ENCODE results near the gene LLGL2. TPM values are rescaled to one million over a fixed set of nuclear protein-coding genes. Genes with fewer than 3 reads are reported as not detected.
"Not testable (repeated sequence)": the region's sequence is repeated elsewhere in the genome, so short reads cannot be mapped to it uniquely, and the experiment has no call there.

LLGL2 gene
- total RNA-seq, 1 donor from 2014 or later, result 0.75 TPM

DNA sequence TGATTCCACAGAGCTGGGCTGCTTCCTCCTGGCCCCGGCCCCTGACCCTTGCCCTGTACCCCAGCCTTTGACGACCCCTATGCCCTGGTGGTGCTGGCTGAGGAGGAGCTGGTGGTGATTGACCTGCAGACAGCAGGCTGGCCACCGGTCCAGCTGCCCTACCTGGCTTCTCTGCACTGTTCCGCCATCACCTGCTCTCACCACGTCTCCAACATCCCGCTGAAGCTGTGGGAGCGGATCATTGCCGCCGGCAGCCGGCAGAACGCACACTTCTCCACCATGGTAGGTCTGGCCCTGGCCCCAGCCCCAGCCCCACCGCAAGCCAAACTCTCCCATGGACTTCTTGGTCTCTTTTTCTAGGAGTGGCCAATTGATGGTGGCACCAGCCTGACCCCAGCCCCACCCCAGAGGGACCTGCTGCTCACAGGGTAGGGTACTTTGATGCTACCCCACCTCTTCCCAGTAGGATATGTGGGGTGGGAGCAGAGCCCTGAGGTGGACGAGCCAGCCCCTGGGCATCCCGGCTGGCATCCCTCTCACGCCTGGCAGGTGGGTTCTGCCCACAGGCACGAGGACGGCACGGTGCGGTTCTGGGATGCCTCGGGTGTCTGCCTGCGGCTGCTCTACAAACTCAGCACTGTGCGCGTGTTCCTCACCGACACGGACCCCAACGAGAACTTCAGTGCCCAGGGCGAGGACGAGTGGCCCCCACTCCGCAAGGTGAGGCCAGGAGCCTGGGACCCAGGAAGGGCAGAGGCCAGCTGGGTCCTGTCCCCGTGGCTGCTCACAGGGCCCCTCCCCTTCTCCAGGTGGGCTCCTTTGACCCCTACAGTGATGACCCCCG, 43.1 kb downstream of the LLGL2 start:
- no peak for DNase-seq (ENCODE audit: low read depth)

DNA sequence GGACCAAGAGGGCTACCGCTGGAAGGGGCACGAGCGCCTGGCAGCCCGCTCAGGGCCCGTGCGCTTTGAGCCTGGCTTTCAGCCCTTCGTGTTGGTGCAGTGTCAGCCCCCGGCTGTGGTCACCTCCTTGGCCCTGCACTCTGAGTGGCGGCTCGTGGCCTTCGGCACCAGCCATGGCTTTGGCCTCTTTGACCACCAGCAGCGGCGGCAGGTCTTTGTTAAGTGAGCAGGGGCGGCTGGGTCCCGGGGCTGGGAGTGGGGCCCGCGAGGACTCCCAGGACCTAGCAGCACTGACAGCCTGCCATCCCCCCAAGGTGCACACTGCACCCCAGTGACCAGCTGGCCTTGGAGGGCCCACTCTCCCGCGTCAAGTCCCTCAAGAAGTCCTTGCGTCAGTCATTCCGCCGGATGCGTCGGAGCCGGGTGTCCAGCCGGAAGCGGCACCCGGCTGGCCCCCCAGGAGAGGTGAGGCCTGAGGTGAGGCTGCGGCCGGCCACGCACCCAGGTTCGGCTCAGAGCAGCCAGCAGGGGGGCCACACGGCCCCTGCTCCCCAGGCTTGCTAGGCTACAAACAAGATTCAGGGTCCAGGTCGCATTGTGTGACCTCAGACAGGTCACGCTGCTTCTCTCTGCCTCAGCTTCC, 44.7 kb downstream of the LLGL2 start:
- DNase-seq (ENCODE audit: low read depth), result no peak

DNA sequence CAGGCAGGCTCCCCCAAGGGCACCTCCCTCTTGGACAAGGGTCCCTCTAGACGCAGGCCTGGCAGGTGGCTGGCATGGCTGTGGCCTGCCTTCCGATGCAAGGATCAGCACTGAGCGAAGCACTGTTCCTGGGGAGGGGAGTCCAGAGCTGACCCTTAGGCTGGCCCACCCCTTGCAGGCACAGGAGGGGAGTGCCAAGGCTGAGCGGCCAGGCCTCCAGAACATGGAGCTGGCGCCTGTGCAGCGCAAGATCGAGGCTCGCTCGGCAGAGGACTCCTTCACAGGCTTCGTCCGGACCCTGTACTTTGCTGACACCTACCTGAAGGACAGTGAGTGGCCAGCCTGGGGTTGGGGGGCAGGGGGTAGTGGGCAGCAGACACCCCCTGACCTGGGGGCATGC, 45.3 kb downstream of the LLGL2 start:
- no peak for DNase-seq (ENCODE audit: low read depth)

DNA sequence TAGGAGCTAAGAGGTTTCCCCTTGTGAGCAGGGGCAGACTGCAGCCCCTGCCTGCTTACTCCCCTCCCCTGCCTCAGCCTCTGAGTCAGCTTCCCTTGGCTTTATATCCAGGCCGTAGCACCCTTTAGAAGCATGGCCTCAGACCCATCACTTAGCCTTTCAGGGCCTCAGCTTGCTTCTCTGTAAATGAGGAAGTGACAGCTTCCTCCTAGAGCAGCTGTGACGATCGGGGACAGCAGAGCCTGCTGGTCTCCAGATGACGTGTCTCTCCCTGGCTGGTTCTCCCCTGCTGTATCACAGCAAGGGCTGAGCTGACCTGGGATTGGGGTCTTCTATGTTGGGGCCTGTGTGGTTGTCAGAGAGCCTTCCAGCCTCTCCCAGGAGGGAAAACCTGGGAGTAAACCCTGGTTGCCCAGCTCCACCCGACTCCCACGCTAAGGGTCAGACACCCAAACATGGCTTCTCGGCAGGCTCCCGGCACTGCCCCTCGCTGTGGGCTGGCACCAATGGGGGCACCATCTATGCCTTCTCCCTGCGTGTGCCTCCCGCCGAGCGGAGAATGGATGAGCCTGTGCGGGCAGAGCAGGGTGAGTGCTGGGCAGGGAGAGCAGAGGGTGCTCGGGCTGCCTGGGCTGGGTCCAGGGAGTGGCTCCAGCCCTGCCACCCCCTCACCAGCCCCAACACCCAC, 45.8 kb downstream of the LLGL2 start:
- no peak for DNase-seq (ENCODE audit: low read depth)

DNA sequence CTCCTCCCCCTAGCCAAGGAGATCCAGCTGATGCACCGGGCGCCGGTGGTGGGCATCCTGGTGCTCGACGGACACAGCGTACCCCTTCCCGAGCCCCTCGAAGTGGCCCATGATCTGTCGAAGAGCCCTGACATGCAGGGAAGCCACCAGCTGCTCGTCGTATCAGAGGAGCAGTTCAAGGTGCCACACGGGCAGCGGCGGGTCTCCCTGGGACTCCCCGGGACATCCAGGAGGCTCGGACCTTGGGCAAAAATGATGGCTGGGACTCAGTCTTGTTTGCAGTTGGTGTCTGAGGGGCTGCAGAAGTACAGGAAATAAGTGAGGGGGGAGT, 46.4 kb downstream of the LLGL2 start:
- no peak for DNase-seq (ENCODE audit: low read depth)

DNA sequence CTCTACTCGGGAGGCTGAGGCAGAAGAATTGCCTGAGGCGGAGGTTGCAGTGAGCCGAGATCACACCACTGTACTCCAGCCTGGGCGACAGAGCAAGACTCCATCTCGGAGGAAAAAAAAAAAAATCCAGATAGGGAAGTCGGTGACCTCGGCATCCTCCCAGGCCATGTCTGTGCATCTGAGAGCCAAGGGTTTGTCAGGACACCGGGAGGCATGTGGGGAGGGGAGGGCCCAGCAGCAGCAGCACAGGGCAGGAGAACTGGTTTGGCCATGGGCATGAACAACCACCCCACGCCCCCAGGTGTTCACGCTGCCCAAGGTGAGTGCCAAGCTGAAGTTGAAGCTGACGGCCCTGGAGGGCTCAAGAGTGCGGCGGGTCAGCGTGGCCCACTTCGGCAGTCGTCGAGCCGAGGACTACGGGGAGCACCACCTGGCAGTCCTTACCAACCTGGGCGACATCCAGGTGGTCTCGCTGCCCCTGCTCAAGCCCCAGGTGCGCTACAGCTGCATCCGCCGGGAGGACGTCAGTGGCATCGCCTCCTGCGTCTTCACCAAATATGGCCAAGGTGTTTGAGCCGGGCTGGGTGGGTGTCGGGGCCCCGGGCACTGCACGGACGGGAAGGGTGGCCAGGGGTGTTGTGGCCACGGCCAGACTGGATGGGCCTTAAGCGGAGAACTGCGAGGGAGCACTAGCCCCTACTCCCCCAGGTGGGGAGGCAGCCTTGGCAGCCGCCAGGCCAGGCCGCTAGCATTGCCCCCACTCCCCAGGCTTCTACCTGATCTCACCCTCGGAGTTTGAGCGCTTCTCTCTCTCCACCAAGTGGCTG, 47.4 kb downstream of the LLGL2 start:
- no peak for DNase-seq (ENCODE audit: low read depth)

DNA sequence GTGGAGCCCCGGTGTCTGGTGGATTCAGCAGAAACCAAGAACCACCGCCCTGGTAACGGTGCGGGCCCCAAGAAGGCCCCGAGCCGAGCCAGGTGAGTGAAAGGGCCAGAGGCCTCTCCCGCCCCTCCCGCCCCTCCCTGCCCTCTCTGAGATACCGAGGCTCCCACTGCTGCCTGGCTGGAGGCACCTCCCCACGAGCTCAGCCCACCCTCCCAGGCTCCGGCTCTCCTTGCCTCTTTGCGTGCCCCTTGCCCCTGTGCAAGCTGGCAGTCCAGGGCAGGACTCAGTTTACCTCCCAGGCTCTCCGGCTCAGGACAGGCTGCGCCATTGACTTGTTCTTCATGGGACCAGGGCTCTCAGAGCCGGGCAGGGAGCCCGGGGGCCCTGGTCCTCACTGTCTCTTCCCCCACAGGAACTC, 48.1 kb downstream of the LLGL2 start:
- no peak for DNase-seq (ENCODE audit: low read depth)

DNA sequence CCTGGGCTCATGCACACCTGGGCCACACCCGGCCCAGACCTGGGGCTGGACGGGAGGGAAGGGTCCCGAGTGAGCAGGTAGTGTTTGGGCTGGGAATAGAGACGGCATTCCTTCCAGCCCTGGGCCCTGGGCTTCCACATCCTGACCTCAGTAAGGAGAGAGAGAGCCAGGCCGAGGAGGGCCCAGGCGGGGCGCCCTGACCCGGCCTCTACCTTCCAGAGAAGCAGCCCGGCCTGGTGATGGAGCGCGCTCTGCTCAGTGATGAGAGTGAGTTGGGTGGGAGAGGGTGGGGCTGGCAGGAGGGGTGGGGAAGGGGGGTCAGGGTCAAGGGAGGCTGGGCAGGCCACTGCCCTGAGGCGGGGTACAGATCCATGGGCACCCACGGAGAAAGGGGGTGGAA, 48.5 kb downstream of the LLGL2 start:
- DNase-seq (ENCODE audit: low read depth), result no peak

DNA sequence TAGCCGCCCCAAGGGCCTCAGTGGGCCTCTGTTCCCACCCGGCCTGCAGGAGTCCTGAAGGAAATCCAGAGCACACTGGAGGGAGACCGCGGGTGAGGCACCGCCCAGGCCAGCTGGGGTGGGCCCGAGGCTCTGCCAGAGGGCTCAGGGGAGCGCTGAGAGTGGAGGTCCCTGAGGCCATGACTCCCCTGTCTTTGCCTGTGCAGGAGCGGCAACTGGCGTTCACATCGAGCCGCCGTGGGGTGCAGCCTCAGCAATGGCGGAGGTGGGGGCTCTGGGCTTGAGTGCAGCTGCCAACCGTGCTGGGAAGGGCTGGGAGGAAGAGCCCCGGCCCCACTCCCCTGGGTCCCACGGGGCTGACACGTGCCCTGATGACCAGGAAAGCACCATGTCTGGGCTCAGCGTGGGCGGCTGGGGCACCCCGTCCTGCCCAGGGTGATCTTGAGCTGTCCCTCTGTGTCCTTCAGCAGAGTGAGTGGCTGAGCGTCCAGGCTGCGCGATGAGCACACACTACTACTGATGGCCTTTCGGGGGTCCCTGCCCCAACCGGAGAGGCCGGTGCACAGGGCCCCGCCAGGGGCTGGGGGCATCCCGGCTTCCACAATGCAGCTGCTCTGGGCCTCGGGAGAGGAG, 49.0 kb downstream of the LLGL2 start:
- DNase-seq (ENCODE audit: low read depth), result no peak

DNA sequence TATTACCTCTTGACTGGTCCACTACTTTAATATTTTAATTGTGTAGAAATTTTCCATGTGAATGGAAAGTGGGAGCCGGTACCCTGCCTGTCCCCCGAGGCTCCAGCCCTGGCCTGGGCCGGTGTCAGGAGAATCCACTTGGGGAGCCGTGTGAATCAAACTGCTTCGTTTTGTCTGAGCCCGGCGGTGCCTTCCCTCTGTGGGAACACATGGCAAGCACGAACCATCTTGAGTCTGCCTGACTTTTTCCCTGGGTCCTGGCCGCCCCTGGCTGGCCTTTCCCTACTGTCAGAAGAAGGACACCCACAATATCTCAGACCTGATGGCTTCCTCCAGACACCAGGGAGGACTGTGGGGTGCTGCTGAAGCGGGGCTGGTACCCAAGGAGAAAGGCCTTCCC, 49.7 kb downstream of the LLGL2 start:
- DNase-seq (ENCODE audit: low read depth), result no peak

DNA sequence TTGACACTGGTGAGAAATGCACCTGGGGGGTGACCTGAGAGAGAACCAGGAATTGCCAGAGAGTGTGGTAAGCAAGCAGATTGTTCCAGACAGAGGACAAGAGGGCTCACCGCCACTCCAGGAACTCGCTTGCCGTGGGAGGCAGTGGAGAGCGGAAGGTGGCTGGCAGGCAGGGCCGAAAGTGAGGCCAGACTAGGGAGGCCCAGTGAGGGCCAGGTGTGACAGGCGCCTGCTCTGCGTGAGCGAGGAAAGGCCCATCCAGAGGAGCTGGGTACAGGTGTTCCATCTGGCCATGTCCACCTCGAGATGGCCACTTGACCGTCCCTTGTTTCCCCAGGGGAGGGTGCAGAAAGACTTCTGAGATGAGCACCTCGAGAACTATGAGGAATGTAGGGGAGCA, 50.2 kb downstream of the LLGL2 start:
- DNase-seq (ENCODE audit: low read depth), result no peak

DNA sequence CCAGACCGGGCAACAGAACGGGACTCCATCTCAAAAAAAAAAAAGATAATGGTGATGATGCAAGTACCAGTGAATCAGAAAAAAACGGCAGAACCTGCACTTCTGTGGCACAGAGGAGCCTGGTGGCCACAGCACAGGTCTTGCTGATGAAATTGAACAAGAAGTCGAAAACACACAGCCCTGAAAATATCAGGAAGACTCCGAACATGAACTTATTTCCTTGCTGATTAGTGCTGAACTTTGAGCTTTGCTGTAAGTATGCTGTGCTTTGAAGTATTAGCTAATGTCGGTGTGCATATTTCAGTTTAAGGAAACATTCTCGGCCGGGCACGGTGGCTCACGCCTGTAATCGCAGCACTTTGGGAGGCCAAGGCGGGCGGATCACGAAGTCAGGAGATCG, 51.2 kb downstream of the LLGL2 start:
- DNase-seq (ENCODE audit: low read depth), result no peak

DNA sequence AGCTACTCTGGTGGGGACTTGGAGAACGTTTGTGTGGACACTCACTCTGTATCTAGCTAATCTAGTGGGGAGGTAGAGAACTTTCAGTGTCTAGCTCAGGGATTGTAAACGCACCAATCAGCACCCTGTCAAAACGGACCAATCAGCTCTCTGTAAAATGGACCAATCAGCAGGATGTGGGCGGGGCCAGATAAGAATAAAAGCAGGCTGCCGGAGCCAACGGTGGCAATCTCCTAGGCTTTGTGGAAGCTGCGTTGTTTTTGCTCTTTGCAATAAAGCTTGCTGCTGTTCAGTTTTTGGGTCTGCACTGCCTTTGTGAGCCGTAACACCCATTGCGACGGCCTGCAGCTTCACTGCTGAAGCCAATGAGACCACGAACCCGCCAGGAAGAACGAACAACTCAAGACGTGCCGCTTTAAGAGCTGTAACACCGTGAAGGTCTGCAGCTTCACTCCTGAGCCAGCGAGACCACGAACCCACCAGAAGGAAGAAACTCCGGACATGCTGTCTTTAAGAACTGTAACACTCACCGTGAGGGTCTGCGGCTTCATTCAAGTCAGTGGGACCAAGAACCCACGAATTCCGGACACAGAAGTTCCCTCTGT, 55.7 kb downstream of the LLGL2 start:
- not testable (repeated sequence) for DNase-seq (ENCODE audit: low read depth)

DNA sequence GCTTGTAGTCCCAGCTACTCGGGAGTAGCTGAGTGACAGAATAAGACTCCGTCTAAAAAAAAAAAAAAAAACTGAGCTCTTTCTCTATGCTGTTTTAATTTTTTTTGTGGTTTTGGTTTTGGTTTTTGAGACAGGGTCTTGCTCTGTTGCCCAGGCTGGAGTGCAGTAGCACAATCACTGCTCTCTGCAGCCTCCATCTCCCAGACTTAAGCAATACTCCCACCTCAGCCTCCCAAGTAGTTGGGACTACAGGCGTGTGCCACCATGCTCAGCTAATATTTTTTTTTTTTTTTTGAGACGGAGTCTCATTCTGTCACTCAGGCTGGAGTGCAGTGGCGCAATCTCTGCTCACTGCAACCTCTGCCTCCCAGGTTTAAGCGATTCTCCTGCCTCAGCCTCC, 57.7 kb downstream of the LLGL2 start:
- DNase-seq (ENCODE audit: low read depth), result not testable (repeated sequence)

DNA sequence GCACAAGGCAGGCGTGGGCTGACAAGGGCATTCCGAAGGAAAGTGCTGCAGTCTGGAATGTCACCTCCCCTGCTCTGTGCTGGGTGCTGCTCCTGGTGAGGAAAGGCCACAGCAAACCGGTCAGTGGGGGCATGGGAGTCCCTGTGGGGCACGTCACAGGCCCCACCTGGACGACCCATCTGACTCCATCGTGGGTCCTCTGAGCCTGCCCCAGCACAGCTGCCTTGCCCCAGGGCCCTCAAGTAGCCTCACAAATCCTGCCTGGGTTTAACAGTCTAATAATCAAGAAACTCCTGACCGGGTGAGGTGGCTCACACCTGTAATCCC, 59.3 kb downstream of the LLGL2 start:
- DNase-seq (ENCODE audit: low read depth), result no peak

DNA sequence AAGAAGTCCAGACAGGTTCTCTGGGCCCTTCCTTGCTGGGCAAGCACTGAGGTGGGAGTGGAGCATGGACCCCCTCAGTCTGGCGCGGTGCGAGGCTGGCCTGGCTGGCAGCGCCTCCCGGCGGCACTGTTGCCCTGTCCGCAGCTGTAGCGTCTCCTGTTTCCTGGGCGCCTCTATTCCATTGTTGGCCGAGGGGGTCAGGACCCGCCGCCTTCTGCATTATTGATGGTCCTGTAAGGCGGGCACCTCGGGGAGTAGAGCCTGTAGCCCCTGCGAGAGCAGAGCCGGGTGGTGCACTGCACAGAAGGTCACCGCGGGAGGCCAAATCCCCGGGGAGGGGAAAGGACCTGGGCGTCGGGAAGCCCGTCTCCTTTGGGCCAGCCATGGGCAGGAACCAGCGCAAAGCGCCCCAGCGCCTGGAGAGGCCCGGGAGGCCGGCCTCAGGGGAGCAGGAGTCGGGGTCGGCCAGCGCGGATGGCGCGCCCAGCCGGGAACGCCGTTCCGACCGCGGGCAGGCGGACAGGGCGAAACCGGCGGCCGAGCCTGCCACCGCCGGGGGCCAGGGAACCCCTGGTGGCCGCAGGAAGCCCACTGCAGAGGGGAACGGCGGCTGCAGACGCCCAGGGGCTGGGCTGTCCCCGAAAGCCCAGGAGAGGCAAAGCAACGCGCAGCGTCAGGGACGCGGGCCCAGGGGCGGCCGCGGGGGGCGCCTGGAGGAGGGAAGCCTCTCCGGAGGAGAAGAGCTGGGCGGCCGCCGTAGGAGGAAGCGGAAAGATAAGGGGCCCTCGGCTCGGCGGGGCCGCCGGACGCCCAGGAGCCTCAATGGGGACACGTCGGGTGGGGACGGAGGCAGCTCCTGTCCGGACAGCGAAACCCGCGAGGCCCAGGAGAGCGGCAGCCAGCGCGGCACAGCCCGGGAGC, 62.4 kb downstream of the LLGL2 start, which contains the start of gene MYO15B:
MYO15B (plus strand) TSS at position 126 of the 921 bp plus-strand sequence; CDS start at position 384, 258 bp downstream.
- no peak for DNase-seq (ENCODE audit: low read depth)

DNA sequence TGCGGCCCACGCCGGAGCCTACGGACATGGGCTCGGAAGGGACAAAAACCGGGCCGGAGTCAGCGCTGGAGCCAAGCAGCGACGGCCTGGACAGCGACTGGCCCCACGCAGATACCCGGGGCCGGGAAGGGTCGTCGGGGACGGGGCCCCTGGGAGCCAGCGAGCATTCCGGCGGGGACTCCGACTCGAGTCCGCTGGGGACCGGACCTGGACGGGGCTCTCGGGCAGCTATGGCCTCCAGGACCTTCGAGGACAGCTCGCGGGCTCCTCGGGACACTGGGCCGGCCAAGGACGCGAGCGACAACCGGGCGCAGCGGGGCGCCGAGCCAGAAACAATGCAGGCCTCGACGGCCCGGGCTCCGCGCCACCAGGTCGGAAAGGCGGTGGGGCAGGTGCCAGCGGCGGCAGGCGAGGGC, 63.1 kb downstream of the LLGL2 start:
- DNase-seq (ENCODE audit: low read depth), result no peak

DNA sequence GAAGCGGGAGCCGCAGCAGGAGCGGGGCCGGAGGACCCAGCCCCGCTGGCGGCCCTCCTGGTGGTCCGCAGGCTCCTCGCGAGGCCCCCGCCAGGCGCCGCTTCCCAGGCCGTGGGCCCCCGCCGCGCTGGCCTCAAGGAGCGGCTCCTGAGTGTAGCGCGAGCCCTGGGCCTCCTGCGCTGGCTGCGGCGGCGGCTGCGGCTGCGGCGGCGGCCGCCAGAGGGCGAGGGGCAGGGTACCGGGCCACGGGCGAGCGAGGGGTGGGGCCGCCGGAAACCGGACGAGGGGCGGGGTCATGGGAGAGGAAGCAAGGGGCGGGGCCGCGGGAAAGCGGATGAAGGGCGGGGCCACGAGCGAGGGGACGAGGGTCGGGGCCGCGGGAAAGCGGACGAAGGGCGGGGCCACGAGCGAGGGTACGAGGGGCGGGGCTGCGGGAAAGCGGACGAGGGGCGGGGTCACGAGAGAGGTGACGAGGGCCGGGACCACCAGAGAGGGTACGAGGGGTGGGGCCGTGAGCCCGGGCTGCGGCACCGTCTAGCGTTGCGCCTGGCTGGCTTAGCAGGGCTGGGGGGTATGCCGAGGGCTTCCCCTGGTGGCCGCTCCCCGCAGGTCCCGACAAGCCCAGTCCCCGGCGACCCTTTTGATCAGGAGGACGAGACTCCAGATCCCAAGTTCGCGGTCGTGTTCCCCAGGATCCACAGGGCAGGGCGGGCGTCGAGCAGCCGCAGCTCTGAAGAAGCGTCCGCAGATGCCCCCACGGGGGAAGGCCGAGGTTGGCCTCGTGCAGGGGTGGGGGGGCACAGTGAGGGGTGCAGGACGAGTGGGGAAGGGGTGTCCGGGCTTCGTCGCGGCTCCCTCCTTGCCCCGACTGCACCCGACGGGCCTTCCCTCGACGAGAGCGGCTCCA, 63.8 kb downstream of the LLGL2 start:
- DNase-seq (ENCODE audit: low read depth), result peak; percentile 82

All from myocyte (in vitro differentiated cells).